GM13976 (cell line): ENCODE data around the gene PRKG1.

Experiments
- DNase-seq: peaks from one replicate; pipeline ENCODE4 v3.0.0; 2012; ENCODE audit warnings: low spot score
- CTCF ChIP-seq: IDR thresholded peaks from 2 replicates; pipeline ENCODE4 v1.5.1; 2012; ENCODE audit warnings: borderline replicate concordance, mild to moderate bottlenecking; ENCODE audit not compliant: insufficient read depth; ENCODE audit errors: extremely low read depth, missing control alignments, control extremely low read depth
- in situ Hi-C: fragments of 300-500 bp; cut with MboI; formaldehyde crosslinking; loops from one replicate; pipeline ENCODE4 v1.12.0; 2022; ENCODE audit warnings: low sequenced_read_pairs, mixed read lengths, inconsistent platforms; ENCODE audit not compliant: unreplicated experiment

Gene PRKG1

GRCh38 chr10:52331638-52332364 is 1257.5 kb downstream of the PRKG1 start:
- DNase-seq = no peak

GRCh38 chr10:52332815-52333214 is 1258.5 kb downstream of the PRKG1 start:
- in situ Hi-C loops = no loop called here
- no peak for DNase-seq

More at GRCh38 chr10:52331638-52332364, 1257.5 kb downstream of the PRKG1 start:
- in situ Hi-C loops = no loop called here
- TF ChIP-seq CTCF = no peak

GRCh38 chr10:52334595-52334994 is 1260.3 kb downstream of the PRKG1 start:
- DNase-seq = no peak
- in situ Hi-C loops = no loop called here
- no peak for TF ChIP-seq CTCF

More at GRCh38 chr10:52332815-52333214, 1258.5 kb downstream of the PRKG1 start:
- TF ChIP-seq CTCF = no peak

GRCh38 chr10:52335665-52336064 is 1261.4 kb downstream of the PRKG1 start:
- DNase-seq = no peak
- TF ChIP-seq CTCF = no peak
- in situ Hi-C loops = no loop called here

GRCh38 chr10:52337225-52337624 is 1262.9 kb downstream of the PRKG1 start:
- in situ Hi-C loops = no loop called here
- no peak for DNase-seq
- TF ChIP-seq CTCF = no peak

GRCh38 chr10:52343439-52343838 is 1269.2 kb downstream of the PRKG1 start:
- no peak for DNase-seq
- TF ChIP-seq CTCF = no peak

More at GRCh38 chr10:52343439-52343838, 1269.2 kb downstream of the PRKG1 start:
- in situ Hi-C loops = no loop called here
